Mesothelial cell of epicardium (in vitro differentiated cells): ENCODE data around the gene KITLG. TPM values are rescaled to one million over a fixed set of nuclear protein-coding genes. Genes with fewer than 3 reads are reported as not detected.

Experiments
- DNase-seq, 2 experiments: peaks; one replicate each; pipeline ENCODE4 v3.0.0; 2021; ENCODE audit warnings: low spot score in 2 of 2; ENCODE audit not compliant: unreplicated experiment in 2 of 2
- H3K27ac Mint-ChIP-seq: 2 replicates; pipeline ENCODE4 v1.8.0; 2021; ENCODE audit warnings: mixed read lengths
- H3K27me3 Mint-ChIP-seq: 2 replicates; pipeline ENCODE4 v1.8.0; 2021; ENCODE audit warnings: low read depth, mixed read lengths
- H3K36me3 Mint-ChIP-seq: 2 replicates; pipeline ENCODE4 v1.8.0; 2021; ENCODE audit warnings: mixed read lengths
- H3K4me1 Mint-ChIP-seq: 2 replicates; pipeline ENCODE4 v1.8.0; 2021; ENCODE audit warnings: mixed read lengths
- H3K4me3 Mint-ChIP-seq: 2 replicates; pipeline ENCODE4 v1.8.0; 2021; ENCODE audit warnings: mild to moderate bottlenecking, moderate library complexity, mixed read lengths
- H3K9me3 Mint-ChIP-seq: 2 replicates; pipeline ENCODE4 v1.8.0; 2021; ENCODE audit warnings: mixed read lengths
- total RNA-seq: library from RNA; stranded (reverse); gene quantifications from 3 replicates; pipeline ENCODE4 v1.2.1, GENCODE V29; 2021
- TF ChIP-seq, protein P1 (sequence below): fragments of 200-600 bp; sonication (generic); IDR thresholded peaks from one replicate; pipeline ENCODE4 v1.5.0; 2021; ENCODE audit warnings: antibody characterized with exemption; ENCODE audit not compliant: unreplicated experiment

KITLG gene
- total RNA-seq, 1 donor from 2014 or later, result 13.9 TPM

DNA sequence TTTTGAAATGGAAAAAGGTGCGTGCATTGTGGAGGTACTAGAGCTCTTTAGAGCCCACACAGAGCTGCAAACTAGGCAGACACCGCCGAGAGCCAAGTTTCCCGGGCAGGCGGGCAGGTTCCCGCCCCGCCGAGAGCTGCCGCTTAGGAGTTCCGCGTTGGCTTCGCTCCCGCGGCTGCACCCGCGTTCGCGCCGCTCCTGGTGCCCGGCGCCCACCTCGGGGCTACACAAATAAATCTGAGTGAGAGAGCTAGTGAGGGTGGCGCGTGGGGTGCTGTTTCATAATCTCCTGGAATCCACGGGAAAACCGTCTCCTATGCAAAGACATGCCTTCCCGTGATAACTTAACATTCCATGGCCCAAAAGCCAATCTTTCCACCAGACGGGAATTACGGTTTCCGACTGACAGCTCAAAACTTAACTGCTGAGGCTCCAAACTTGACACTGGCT is 645 bp downstream of the KITLG start:
- TF ChIP-seq, protein P1, sequence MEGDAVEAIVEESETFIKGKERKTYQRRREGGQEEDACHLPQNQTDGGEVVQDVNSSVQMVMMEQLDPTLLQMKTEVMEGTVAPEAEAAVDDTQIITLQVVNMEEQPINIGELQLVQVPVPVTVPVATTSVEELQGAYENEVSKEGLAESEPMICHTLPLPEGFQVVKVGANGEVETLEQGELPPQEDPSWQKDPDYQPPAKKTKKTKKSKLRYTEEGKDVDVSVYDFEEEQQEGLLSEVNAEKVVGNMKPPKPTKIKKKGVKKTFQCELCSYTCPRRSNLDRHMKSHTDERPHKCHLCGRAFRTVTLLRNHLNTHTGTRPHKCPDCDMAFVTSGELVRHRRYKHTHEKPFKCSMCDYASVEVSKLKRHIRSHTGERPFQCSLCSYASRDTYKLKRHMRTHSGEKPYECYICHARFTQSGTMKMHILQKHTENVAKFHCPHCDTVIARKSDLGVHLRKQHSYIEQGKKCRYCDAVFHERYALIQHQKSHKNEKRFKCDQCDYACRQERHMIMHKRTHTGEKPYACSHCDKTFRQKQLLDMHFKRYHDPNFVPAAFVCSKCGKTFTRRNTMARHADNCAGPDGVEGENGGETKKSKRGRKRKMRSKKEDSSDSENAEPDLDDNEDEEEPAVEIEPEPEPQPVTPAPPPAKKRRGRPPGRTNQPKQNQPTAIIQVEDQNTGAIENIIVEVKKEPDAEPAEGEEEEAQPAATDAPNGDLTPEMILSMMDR, result no peak
- DNase-seq, result peak in 1 of 2 experiments; percentile 69
- H3K27ac Mint-ChIP-seq, result peak overlapping the region; percentile 92
- H3K4me1 Mint-ChIP-seq, result peaks cover 42% of the 10 kb centered on the region
- no peaks in the 10 kb centered on the region for H3K36me3 Mint-ChIP-seq
- no peaks in the 10 kb centered on the region for H3K9me3 Mint-ChIP-seq
- peak overlapping the region; percentile 93 for H3K4me3 Mint-ChIP-seq
- no peaks in the 10 kb centered on the region for H3K27me3 Mint-ChIP-seq

DNA sequence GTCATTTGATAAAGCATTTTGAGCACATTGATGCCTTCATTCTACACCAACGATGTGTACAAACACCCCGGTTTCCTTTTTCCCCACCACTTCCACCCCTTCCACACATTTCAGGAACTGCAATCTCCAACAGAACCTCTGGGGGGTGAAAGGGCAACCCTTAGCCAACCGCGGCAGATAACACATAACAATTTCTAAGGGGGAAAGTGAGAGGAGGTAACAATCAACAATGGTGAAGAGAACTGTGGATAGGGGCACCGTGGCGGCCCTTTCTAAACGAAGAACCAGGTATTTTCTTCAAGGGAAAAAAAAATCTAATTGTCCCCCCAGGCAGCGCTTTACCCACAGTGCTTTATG is 1.1 kb downstream of the KITLG start:
- Mint-ChIP-seq H3K4me3 (peak overlapping the region; percentile 93), H3K27me3 (no peaks in the 10 kb centered on the region), H3K27ac (peak overlapping the region; percentile 75), H3K36me3 (no peaks in the 10 kb centered on the region), H3K9me3 (no peaks in the 10 kb centered on the region), H3K4me1 (peaks cover 45% of the 10 kb centered on the region)
- TF ChIP-seq, protein P1, result no peak
- DNase-seq, result no peak

DNA sequence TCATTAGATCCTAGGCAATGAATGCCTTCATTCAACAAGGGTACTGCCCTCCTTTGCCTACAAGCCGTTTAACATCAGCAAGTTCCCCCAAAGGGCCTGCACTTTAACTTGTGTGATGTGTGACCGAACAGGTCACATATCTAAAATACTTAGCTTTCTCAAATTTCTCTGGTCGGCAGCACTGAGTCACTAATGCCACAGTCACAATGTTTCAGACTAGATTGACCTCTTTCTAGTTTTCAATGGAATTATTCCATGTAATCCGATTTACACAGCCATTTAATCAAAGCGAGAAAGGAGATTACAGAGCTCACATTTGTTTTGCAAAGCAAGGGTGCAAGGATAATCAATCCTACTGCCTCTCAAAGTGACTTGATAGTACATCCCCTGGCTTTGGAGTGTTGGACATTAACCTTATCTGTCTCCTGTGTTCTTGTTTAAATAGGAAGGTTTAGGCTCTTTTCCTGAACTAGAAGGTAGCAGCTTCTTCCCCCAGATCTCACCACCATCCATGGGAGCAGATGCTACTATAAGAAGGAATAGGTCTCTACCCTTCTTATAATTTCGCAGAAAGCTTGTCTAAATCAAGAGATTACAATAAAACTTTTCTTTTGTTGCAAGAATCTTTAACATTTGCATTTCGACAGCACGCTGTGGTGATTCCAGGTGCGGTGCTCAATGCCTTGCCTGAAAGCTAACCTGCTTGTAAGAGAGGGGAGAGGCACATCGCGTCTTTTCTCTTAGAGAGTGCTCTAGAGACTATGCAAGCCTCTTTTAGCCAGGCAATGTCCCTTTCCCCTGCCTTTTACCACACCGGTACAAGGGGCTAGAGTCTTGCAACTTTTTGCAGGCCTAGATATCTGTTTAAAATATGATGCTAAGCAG is 1.8 kb downstream of the KITLG start:
- H3K9me3 Mint-ChIP-seq, result no peaks in the 10 kb centered on the region
- no peak for DNase-seq
- TF ChIP-seq, protein P1, result no peak
- H3K4me1 Mint-ChIP-seq, result peaks cover 48% of the 10 kb centered on the region
- no peaks in the 10 kb centered on the region for H3K27me3 Mint-ChIP-seq
- H3K4me3 Mint-ChIP-seq, result peak overlapping the region; percentile 93
- peak overlapping the region; percentile 75 for H3K27ac Mint-ChIP-seq
- H3K36me3 Mint-ChIP-seq, result no peaks in the 10 kb centered on the region

DNA sequence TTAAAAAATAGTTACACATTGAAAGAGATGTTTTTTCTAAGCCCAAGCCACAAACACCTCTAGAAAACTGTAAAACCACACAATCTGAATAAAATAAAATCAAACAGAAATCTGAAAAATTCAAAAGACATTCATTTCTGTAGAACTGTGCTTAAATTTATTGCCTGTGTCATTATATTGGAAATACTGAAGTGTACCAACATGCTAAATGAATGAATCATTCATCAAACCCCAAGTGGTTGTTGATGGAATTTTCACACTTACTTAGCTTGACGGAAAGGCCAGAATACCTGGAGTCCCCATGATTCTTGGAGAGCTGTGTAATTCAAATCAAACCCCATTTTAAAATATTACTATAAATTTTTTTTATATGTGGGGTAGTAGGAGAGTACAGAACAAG is 2.7 kb downstream of the KITLG start:
- no peak for DNase-seq
- TF ChIP-seq, protein P1, result peak; percentile 24
- Mint-ChIP-seq H3K4me3 (no peak overlapping the region), H3K27ac (no peak overlapping the region), H3K36me3 (no peaks in the 10 kb centered on the region), H3K27me3 (no peaks in the 10 kb centered on the region), H3K9me3 (no peaks in the 10 kb centered on the region), H3K4me1 (peaks cover 54% of the 10 kb centered on the region)

DNA sequence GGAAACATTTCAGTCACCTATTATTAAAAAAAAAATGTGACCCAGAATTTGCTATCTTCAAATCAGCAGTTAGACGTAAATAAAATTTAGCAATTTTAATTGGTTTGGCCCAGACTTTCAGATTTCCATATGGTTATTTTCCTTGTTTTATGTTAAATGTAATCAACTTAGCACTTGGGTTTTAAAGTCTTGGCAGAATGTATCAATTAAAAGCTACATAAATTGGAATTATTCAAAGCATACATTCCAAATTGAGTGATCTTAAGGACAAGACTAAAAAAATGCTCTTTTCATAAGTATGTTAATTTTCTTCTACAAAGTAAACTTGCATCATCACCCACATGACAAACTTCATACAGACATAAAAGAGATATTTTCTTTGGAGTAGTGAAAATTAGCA is 3.4 kb downstream of the KITLG start:
- Mint-ChIP-seq H3K4me3 (no peak overlapping the region), H3K4me1 (peaks cover 55% of the 10 kb centered on the region)

More for the DNA sequence above, 3.4 kb downstream of the KITLG start:
- H3K9me3 Mint-ChIP-seq, result no peaks in the 10 kb centered on the region
- no peaks in the 10 kb centered on the region for H3K27me3 Mint-ChIP-seq
- TF ChIP-seq, protein P1, result no peak
- no peaks in the 10 kb centered on the region for H3K36me3 Mint-ChIP-seq
- H3K27ac Mint-ChIP-seq, result no peak overlapping the region
- no peak for DNase-seq
